GM21367 (cell line): ENCODE measurements around the gene TUFM.
"Not testable (repeated sequence)": the region's sequence is repeated elsewhere in the genome, so short reads cannot be mapped to it uniquely, and the experiment has no call there.

ENCODE experiments used
- ATAC-seq: cut with Tn5 transposase; IDR thresholded peaks from one replicate; pipeline ENCODE4 v1.9.1; 2021; ENCODE audit not compliant: unreplicated experiment

TUFM gene

DNA sequence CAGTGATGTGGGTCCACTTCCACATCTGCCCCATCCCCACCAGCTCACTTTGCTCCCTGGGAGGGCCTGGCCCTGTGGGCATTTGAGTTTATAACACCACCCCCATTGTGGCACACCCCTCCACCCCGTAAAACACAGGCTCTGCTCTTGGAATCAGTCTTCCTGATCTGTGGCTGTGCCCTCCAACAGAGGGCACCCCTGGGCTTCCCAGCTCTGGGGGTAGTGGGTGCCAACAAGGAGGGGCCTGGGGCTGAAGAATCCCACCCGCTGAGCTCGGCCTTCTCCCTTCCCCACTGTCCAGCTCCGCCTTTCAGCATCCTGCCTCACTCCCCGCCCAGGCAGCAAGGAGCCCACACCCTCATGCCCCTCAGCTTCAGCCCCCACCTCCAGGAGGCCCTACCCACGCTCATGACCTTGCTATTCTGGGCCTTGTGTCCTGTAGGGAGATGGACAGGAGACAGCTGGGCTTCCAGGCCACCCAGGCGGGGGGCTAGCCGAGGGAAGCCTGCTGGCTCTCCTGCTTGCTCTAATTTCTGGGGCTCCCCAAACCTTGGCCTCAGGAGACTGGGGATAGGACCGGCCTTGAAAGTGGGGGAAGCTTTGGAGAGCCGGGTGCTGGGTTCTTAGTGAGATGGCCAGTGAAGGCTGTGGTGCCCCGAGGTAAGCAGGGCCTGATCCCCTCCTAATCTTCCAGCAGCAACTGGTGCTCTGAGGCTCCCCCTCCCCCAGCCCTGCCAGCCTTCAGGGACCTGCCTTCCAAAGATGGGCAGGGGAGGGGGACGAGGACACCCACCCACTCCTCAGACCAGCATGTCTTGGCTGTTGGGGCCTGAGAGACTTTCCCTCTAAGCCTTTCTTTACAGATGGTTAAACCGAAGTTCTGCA is 29.2 kb upstream of the TUFM start:
- ATAC-seq = no peak

DNA sequence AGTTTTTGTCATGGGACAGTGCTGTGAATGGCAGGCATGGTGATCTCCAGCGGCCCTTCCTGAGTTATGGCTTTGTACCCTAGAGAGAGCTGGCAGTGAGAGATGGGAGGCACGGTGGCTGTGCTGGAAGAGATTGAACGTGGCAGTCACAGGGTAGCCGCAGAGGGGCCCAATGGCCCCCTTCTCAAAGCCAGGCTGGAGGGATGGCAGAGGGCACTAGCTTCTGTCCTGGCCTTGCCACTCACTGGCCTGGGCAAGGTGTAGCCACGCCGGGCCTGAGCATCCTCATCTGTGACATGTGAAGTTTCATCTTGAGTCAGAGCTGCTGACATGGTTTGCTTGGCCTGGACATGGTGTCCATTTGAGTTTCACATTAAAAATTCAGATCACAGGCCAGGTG is 28.3 kb upstream of the TUFM start:
- no peak for ATAC-seq

- ATAC-seq = no peak
These were observed 27.5 kb upstream of the TUFM start for GRCh38 chr16:28873543-28874201.

GRCh38 chr16:28872952-28873351 is 26.8 kb upstream of the TUFM start:
- ATAC-seq = no peak

DNA sequence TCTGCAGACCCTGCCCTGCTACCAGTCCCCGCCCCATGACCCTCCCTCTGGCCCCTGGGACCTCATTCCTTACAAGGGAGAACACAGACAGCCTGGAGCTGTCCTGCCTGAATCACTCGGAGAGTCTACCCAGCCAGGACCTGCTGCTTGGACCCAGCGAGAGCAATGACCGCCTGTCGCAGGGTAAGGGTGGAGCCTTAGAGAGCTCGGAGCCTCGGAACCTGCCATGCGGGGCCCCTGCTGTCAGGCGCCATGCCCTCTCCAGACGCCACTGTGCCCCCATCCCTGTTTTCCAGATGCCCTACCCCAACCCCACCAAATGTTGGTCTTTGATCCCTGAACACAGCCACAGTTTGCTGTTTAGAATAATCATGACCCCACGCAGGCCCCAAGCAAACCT is 23.1 kb upstream of the TUFM start:
- no peak for ATAC-seq

DNA sequence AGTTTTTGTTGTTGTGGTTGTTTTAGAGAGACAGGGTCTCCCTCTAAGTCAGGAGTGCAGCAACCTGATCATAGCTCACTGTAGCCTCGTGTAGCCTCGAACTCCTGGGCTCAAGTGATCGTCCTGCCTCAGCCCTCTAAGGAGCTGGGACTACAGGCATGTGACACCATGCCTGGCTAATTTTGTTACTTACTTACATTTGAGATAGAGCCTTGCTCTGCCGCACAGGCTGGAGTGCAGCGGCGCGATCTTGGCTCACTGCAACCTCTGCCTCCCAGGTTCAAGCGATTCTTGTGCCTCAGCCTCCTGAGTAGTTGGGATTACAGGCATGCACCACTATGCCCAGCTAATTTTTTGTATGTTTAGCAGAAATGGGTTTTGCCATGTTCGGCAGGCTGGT is 21.5 kb upstream of the TUFM start:
- ATAC-seq = not testable (repeated sequence)

DNA sequence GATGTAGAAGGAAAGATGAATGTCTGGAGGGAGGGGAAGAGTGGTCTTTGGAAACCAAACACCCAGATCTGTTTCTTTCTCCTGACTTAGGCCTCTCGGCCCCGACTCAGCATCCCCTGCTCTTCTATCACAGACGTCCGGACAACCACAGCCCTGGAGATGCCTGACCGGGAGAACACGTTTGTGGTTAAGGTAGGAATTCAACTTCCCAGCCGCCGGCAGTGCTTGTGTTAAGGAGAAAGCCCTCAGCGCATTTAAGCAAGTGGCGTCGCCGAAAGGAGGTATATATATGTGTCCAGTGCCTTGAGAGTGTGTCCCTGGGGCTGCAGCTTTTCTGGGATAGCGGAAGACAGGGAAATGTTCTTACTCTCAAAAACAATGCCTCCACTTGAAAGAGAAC is 21.1 kb upstream of the TUFM start:
- ATAC-seq = no peak

DNA sequence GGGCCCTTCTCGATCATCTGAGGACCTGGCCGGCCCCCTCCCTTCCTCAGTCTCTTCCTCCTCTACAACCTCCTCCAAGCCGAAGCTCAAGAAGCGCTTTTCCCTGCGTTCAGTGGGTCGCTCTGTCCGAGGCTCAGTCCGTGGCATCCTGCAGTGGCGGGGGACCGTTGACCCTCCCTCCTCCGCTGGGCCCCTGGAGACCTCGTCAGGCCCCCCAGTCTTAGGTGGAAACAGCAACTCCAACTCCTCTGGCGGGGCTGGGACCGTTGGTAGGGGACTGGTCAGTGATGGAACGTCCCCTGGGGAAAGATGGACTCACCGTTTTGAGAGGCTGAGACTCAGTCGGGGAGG is 20.3 kb upstream of the TUFM start:
- ATAC-seq = no peak

GRCh38 chr16:28865722-28866453 is 19.7 kb upstream of the TUFM start:
- ATAC-seq = no peak

GRCh38 chr16:28865001-28865688 is 19.0 kb upstream of the TUFM start:
- ATAC-seq = no peak

GRCh38 chr16:28863929-28864793 is 18.0 kb upstream of the TUFM start:
- ATAC-seq = no peak

GRCh38 chr16:28859326-28859725 is 13.2 kb upstream of the TUFM start:
- ATAC-seq = no peak

DNA sequence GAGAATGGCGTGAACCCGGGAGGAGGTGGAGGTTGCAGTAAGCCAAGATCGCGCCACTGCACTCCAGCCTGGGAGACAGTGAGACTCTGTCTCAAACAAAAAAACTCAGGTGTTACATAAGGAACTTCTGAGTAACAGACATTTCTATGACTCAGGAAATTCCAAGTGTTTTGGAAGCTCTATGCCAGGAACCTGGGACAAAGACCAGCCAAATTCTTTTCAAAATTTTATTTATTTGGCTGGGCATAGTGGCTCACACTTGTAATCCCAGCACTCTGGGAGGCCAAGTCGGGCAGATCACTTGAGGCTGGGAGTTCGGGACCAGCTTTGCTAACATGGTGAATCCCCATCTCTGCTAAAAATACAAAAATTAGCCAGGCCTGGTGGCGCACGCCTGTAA is 12.3 kb upstream of the TUFM start:
- no peak for ATAC-seq

DNA sequence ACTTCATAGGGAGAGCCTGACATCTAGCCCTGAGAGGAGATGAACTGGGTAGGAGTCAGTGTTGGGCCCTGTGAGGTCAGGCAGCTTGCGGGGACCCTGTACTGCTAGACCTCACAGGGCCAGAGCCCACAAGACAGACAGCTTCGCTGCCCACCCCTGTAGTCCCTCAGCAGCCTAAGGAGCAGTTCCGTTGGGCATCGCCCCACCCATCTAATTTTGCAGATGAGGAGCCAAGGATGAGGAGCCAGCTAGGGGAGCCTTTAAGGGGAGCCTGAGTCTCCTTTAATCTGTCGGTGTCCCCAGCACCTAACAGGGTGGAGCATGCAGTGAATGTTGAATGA is 755 bp upstream of the TUFM start:
- no peak for ATAC-seq

DNA sequence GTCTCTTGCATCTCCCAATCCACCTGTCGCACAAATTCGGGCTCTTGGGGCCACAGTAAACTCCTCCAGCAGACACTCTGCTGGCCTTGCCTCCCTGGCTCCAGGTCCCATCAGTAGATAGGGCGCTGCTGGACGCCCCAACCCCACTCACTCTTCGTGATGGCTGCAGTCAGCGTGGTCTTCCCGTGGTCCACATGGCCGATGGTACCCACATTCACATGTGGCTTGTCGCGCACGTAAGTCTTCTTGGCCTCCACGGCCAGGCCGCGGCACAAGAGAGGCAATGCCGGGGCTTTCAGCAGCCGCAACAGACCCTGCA is 428 bp downstream of the TUFM start:
- ATAC-seq = no peak

DNA sequence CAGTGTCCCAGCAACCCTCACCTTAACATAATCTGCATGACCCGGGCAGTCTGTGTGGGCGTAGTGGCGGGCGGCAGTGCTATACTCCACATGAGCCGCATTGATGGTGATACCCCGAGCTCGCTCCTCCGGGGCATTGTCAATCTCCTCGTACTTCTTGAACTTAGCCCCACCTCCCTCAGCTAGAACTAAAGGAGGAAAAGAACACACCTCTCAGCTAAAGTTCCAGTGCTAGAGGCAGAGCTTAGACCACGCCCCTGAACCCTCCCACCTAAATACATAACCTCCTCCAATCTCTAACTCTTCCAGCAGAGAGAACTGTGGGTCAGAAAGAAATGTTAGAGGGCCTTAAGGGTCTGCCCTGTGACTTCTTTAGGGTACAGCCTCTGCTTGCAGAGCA is 855 bp downstream of the TUFM start:
- no peak for ATAC-seq

GRCh38 chr16:28844226-28844885 is 1.8 kb downstream of the TUFM start:
- ATAC-seq = no peak

DNA sequence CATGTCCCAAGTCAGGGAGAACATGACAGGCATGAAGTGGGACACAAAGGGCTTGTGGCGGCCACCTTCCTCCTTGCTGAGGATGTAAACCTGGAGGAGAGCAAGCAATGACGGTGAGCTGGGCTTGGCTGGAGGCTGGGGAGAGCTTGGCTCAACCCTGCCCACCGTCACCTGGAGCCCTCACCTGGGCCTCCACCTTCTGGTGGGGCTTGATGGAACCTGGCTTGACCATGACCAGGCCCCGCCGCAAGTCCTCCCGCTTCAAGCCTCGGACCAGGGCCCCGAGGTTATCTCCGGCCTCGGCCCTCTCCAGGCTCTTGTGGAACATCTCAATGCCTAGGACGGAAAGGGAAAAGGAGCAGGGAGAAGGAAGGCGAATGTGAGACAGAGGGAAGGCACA is 2.4 kb downstream of the TUFM start:
- ATAC-seq = no peak

DNA sequence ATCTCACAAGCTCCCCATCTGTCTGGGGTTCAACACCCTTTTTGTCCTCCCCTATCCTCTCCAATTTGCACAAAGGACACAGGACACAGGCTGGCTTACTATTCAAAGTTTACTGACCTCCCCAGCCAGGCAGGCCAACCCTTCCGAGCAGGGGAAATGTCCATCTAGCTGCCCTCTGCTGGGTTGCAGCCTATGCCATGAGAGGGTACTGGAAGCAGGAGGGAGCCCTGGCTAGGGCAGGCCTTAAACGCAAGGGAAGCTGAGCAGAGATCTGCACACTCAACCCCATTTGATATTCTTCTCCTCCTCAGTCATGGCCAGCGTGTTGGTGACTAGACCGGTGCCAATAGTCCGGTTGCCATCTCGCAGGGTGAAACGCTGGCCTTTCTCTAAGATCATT is 3.5 kb downstream of the TUFM start:
- ATAC-seq = no peak

- no peak for ATAC-seq
These were observed 6.2 kb downstream of the TUFM start for GRCh38 chr16:28839899-28840298.
